ENCODE results near the gene PRAF2.
A peak's percentile ranks its signal among the peaks of the same experiment; 100 is the strongest.

PRAF2 gene

DNA sequence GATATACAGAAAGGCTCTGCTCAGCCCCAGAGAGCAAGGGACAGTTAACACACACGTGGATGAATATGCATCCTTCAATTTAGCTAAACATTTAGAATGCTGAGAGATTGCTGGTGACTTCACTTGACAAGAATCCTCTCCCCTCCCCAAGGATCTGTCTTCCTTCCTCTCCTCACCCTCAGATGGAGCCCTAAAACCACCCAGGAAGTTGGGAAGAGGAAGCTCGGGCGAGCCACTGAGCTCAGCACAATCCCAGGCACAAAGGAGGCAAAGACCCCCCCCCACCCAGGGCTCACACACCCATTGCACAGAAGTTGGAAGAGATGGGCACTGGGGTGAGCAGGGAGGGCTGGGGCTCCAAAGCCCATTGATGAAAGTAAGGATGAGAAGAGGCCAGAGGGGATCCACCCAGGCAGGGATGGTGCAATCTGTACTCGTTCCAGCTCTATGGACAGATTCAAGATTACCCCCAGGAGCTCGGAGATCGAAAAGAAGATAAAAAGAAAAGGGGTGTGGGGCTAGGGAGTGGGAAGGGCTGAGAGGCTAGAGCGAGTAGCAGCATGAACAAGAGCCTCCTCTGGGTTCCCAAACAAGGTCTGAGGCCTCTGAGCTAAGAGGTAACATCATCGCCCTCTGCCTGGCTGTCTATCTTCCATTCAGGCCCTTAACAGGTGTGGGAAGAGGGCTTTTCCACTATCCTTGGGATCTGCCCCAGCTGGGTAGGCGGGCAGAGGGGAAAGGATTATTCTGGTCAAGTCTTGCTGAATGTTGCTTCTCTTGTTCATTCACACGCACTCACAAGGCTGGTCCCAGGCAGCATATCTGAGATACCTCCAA, 31.8 kb downstream of the PRAF2 start:
- peak; percentile 83 for DNase-seq

DNA sequence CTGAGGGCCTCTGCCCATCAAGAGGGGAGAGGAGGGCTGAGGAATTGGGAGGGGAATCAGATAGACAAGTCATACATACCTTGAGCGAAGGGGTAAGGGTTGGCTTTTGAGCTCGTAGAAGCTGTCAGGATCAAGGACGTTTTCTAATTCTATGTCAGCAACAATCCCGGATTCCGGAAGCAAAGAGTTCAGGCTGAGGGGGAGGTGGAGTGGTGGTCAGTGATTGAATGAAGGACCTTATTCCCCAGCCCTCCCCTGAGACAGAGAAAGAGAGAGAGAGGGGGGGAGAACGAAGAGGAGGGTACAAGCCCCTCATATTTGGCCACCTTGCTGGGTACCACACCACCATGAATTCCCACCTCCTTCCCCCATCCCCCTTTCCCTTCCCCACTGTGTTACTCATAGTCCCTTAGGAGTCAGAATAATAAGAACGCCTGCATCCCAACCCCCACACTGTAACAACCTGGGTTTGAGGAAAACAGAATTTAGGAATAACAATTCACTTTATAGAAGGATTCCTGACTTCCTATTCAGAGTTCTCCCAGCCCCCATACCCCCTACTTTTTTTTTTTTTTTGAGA, 33.3 kb downstream of the PRAF2 start:
- DNase-seq = peak; percentile 44

DNA sequence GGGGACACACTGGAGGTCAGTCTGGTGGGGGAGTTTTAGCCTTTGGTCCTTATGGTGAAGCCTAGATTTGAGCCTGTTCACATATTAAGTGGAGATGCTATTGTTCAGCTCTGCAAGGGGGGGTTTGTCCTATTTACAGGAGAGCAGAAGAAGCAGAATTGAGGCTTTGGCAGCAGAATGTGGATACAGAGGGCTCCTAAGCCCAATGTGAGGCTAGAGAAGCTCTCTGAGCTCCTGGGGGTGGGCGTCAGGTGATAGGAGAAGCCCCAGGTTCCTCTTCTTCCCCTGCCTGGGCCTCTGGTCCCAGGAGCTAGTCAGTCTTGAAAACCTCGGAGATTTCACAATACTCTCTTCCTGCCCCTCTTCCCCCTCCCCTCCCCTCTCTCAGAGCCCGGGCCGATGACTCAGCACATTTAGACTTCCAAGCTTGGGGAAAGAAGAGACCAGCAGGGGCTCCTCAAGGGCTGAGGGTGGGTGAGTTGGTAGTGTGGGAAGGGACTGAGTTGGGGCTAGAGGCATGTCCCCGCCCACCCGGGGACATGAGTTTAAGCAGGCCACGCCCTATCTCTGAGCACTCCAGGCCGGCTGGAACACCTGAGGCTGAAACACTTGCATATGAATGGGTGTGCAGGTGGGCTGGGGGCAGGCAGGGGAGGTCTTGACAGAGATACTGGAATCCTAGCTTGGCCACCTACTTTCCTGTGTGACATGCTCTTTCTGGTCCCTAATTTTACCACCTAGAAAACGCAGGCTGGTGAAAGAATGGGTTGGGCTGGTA, 34.0 kb downstream of the PRAF2 start:
- DNase-seq = peak; percentile 97

- peak; percentile 36 for DNase-seq
Observed at GRCh38 chrX:49037883-49038475, 35.8 kb downstream of the PRAF2 start.

DNA sequence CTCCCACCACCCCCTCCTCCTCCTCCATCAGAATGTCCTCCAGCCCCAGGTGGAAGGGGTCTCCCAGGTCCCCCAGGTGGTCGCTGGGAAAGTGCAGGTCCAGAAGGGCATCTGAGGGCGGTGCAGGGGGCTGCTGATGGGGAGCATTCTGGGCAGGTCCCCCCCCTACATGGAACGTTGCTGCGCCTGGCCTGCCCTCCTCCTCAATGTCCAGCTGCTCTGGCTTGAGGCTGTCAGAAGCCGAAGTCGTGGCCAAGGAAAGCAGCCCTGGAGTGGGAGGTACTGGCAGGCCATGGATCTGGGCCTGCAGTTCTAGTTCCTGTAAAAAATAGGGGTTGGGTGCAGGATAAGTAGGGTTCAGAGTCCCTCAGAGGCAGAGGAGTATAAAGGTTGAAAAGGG, 43.5 kb downstream of the PRAF2 start:
- DNase-seq = no peak

DNA sequence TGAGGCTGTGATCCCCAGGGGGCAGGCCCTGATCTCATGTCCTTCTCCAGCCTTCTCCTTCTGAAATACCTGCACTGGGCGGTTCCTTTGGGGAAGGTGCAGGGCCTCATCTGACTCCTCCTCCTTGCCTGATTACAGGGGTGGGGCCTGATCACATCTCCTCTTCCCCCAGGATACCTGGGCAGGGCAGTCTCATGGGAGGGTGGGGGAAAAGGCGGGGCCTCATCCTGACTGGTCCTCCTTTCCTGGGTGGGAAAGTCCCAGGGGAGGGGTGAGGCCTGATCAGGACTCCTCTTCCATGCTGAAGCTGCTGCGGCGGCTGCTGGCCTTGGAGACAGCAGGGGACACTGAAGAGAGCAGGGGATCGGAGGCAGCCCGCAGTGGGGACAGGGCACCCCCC, 43.9 kb downstream of the PRAF2 start:
- DNase-seq = no peak
